Kidney (tissue), 14 donors: Measurements from ENCODE around the gene C22orf15. TPM values are rescaled to one million over a fixed set of nuclear protein-coding genes. Genes with fewer than 3 reads are reported as not detected.
A peak's percentile ranks its signal among the peaks of the same experiment; 100 is the strongest.

Experiments
- DNase-seq, 5 donors: peaks; one replicate each; pipeline ENCODE4 v3.0.0-alpha.2; 2013 to 2020
- FAIRE-seq: peaks from 2 replicates; lab custom pipeline; 2012; peaks lifted over from hg19 to GRCh38; lab: Jason Lieb, UNC
- H3K27ac ChIP-seq, 2 donors: one replicate each; pipeline ENCODE4 v1.7.0; 2013; ENCODE audit warnings: low read depth in 2 of 2, low read length in 2 of 2, inconsistent platforms in 1 of 2
- H3K27me3 ChIP-seq: one replicate; pipeline ENCODE4 v1.7.1; 2013; ENCODE audit warnings: low read length, inconsistent platforms; ENCODE audit not compliant: control insufficient read depth, insufficient read depth
- H3K36me3 ChIP-seq, 3 donors: one replicate each; pipeline versions ENCODE4 v1.7.0 to v1.7.1; 2013; ENCODE audit warnings: low read length in 3 of 3, control low read depth in 1 of 3, inconsistent platforms in 1 of 3; ENCODE audit not compliant: insufficient read depth in 3 of 3, control insufficient read depth in 2 of 3
- H3K4me1 ChIP-seq, 3 donors: one replicate each; pipeline versions ENCODE4 v1.7.0 to v1.7.1; 2013; ENCODE audit warnings: low read length in 3 of 3, inconsistent platforms in 1 of 3, low read depth in 1 of 3; ENCODE audit not compliant: control insufficient read depth in 2 of 3, insufficient read depth in 2 of 3
- H3K4me3 ChIP-seq, 3 donors: one replicate each; pipeline versions ENCODE4 v1.7.0 to v1.8.1; 2013; ENCODE audit warnings: low read length in 3 of 3, control low read depth in 1 of 3, inconsistent platforms in 1 of 3
- H3K9ac ChIP-seq, 3 donors: one replicate each; pipeline versions ENCODE4 v1.7.0 to v1.7.1; 2013; ENCODE audit warnings: low read length in 3 of 3, control low read depth in 1 of 3, inconsistent platforms in 1 of 3
- H3K9me3 ChIP-seq, 3 donors: one replicate each; pipeline versions ENCODE4 v1.7.0 to v1.7.1; 2013; ENCODE audit warnings: low read length in 3 of 3, control low read depth in 1 of 3, inconsistent platforms in 1 of 3; ENCODE audit not compliant: control insufficient read depth in 2 of 3, insufficient read depth in 1 of 3
- CTCF ChIP-seq: IDR thresholded peaks from 3 replicates; pipeline ENCODE4 v1.5.1; 2012; ENCODE audit warnings: mild to moderate bottlenecking, moderate library complexity, borderline replicate concordance; ENCODE audit not compliant: insufficient read depth; ENCODE audit errors: extremely low read depth
- intact Hi-C: fragments of 100-400 bp; cut with DNase I; formaldehyde crosslinking; loops from one replicate; pipeline ENCODE4 v1.11.1; 2022
- polyA plus RNA-seq: library from polyadenylated mRNA; stranded (reverse); fragments of 350-450 nt; fragmentation: Illumina TruSeq; extraction: RNeasy Lipid Tissue Mini Kit (QIAGEN cat#74804); gene quantifications from one replicate; pipeline ENCODE4 v1.2.3, GENCODE V29; 2014; ENCODE audit warnings: low read depth, low replicate concordance; ENCODE audit not compliant: insufficient read depth
- total RNA-seq: library from RNA; stranded (reverse); fragmentation: NEBNext Ultra II Directional; extraction: Animal tissue kit (Norgen Biotek cat#: 25700); gene quantifications from one replicate; pipeline ENCODE4 v1.2.1, GENCODE V29; 2021
- donor health status: control.
- donor health status: control.
- donor health status: control.
- donor health status: control.
- donor health status: control.
- donor health status: DM: yes; HTN: yes; CAD: no.
- donor health status: Normal renal cell carcinoma (clear cell type).

C22orf15 gene
- total and polyA plus RNA-seq, 2 donors from 2014 or later, result not detected

DNA sequence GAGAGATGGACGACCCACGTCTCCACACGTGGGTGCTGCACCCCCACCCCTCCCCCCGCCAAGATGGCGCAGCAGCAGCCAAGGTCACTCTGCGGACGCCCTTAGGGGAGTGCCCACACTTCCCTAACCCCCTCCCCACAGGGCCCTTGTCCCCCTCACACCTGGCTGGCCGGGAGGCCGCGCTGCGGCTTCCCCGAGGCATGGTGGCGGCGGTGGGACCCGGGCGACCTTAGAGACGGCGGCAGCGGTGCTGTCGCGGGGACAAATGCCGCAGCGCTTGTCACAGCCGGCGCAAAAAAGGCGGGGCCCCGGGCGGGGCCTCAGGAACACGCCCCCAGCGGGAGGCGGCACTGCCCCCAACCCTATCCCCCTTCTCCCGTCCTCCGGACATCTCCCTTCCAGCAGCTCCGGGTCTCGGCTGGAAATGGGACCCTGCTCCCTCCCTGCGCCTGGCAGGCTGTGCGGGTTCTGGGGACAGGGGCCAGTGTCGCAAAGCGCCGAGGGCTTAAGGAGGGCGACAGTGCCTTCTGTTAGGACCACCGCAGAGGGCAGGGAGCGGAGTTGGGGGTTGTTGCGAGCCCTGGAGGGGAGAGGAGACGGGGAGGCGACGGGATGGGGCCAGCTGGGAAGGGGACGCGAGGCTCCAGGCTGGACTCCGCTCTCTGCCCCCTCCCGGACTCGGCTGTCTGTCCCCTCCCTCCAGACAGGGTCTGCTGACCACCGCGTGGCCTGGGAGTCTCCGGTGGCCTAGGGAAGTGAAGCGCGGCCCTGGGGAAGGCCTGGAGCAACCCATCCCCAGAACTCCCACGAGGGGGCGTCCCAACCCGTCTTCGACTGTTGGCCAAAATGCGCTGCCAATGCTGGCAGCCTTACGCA, 5.1 kb downstream of the C22orf15 start, which contains the start of gene CHCHD10:
CHCHD10 (minus strand) TSS at position 300 of the 876 bp plus-strand sequence; CDS start at position 202, 98 bp downstream.
- peak; percentile 68 for TF ChIP-seq CTCF
- DNase-seq (peak; percentile 92 to 95 (median 94)), FAIRE-seq (no peak)
- peaks cover 0 to 14% (median 0%) of the 10 kb centered on the region in 3 donors for H3K36me3 ChIP-seq
- no peaks in the 10 kb centered on the region for H3K27me3 ChIP-seq
- intact Hi-C loops, result no loop called here
- H3K9me3 ChIP-seq, result no peaks in the 10 kb centered on the region
- H3K4me1 ChIP-seq, result peaks cover 0 to 37% (median 5%) of the 10 kb centered on the region in 3 donors
- peak within 1 kb of the TSS; percentile 53 to 95 (median 87) for H3K9ac ChIP-seq
- peak within 1 kb of the TSS; percentile 50 to 85 (median 70) for H3K4me3 ChIP-seq
- peak within 1 kb of the TSS; percentile 88 for H3K27ac ChIP-seq

DNA sequence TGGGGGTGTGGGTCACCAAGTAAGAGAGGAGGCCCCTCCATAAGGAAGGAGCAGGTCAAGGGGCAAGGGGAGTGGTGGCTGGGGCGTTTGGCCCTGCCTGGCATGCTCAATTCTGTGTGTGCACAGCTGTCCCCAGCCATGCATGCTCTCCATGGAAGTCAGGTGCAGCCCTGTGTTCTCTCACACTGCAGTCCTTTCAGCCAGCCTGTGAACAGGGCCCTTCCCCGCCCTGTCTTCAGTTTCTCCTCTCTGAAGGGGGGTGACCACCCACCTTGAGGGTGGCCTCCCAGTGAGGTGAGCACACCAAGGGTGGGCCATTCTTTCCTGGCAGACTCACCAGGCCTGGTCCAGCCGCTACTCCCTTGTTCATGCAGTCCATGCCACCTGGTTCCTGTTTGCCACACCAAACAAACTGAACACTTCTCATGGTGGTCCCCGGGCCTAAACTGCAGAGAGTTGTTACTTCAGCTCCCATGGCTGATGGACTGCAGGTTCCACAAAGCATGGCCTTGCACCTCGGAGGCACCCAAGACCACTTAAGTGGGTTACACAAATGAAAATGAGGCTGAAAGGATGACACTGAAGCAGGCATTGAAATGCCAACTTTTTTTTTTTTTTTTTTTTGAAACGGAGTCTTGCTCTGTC, 6.7 kb downstream of the C22orf15 start:
- H3K36me3 ChIP-seq, result peaks cover 0 to 10% (median 0%) of the 10 kb centered on the region in 3 donors
- FAIRE-seq, result no peak
- intact Hi-C loops, result no loop called here
- no peak overlapping the region for H3K4me3 ChIP-seq
- no peak for TF ChIP-seq CTCF
- no peak overlapping the region for H3K27ac ChIP-seq
- H3K9ac ChIP-seq, result no peak overlapping the region
- no peaks in the 10 kb centered on the region for H3K9me3 ChIP-seq
- H3K27me3 ChIP-seq, result no peaks in the 10 kb centered on the region
- DNase-seq, result peak in 1 of 5 donors; percentile 67
- H3K4me1 ChIP-seq, result peaks cover 0 to 41% (median 12%) of the 10 kb centered on the region in 3 donors

DNA sequence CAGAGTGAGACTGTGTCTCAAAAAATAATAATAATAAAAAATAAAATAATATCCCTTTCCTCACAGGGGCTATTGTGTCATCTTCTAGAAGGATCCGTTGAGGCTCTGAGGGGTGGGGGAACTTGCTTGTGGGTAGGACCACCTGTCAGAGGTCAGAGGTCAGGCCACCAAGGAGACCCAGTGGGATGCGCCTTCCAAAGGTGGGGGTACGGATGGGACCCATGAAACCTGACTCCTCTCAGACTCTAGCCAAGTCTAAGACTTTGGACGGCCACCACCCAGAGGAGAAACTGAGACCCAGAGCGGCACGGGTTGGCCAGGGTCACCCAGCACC, 9.5 kb downstream of the C22orf15 start:
- peaks cover 0 to 29% (median 10%) of the 10 kb centered on the region in 3 donors for H3K4me1 ChIP-seq
- peak overlapping the region in 2 of 3 donors; percentile 44 to 52 for H3K4me3 ChIP-seq
- intact Hi-C loops, result loop anchor here (10.0 kb wide), 1 partner anchor 73 kb away; no protein-coding TSS in a partner anchor
- FAIRE-seq (no peak), DNase-seq (peak in 1 of 5 donors; percentile 28)
- H3K36me3 ChIP-seq, result no peaks in the 10 kb centered on the region
- H3K9ac ChIP-seq, result peak overlapping the region in 1 of 3 donors; percentile 51
- H3K27me3 ChIP-seq, result no peaks in the 10 kb centered on the region
- no peaks in the 10 kb centered on the region for H3K9me3 ChIP-seq
- H3K27ac ChIP-seq, result no peak overlapping the region
- no peak for TF ChIP-seq CTCF
